Choroid plexus epithelial cell (primary cell): ENCODE measurements around the gene SCFD2.
"Not testable (repeated sequence)": the region's sequence is repeated elsewhere in the genome, so short reads cannot be mapped to it uniquely, and the experiment has no call there.

Experiments used
- DNase-seq: peaks from one replicate; pipeline ENCODE4 v3.0.0-alpha.2; 2010; ENCODE audit warnings: low read depth
- H3K4me3 ChIP-seq: 2 replicates; pipeline ENCODE4 v1.5.1; 2011; ENCODE audit warnings: low read depth, mild to moderate bottlenecking, control low read depth, low read length, moderate library complexity
- CTCF ChIP-seq: conservative IDR thresholded peaks from 2 replicates; pipeline ENCODE4 v1.5.1; 2011; ENCODE audit warnings: low read depth, mild to moderate bottlenecking, control low read depth, inconsistent platforms, low read length, moderate library complexity

SCFD2 gene

GRCh38 chr4:53234669-53235068 is 131.2 kb downstream of the SCFD2 start:
- DNase-seq, result no peak
- no peak for TF ChIP-seq CTCF

GRCh38 chr4:53234111-53234510 is 131.8 kb downstream of the SCFD2 start:
- DNase-seq, result no peak
- no peak overlapping the region for H3K4me3 ChIP-seq
- no peak for TF ChIP-seq CTCF

More at GRCh38 chr4:53234669-53235068, 131.2 kb downstream of the SCFD2 start:
- H3K4me3 ChIP-seq, result no peak overlapping the region

- no peak for TF ChIP-seq CTCF
Measured at GRCh38 chr4:53233114-53233795, 132.6 kb downstream of the SCFD2 start.

DNA sequence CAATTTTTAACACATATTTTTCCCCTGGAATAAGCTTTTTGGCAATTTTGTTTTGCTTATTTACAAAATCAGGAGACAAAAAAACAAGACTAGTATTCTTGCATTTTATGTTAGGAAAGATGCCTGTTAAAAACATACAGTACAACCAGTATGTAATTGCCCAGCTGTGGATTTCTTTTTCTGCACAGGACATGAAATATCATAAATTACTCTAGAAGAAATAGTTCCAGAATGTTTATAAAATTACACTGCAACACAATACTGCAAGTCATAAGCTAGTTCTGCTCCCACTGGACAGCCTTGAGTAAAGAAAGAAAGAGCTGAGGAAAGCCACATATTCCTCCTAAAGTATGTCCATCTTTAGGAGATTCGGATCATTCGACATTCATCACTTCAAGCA is 133.5 kb downstream of the SCFD2 start:
- DNase-seq, result no peak
- TF ChIP-seq CTCF, result no peak
- no peak overlapping the region for H3K4me3 ChIP-seq

More at GRCh38 chr4:53233114-53233795, 132.6 kb downstream of the SCFD2 start:
- DNase-seq, result peak; percentile 37
- no peak overlapping the region for H3K4me3 ChIP-seq

- TF ChIP-seq CTCF, result no peak
- no peak for DNase-seq
Measured at GRCh38 chr4:53228036-53228435, 137.8 kb downstream of the SCFD2 start.

DNA sequence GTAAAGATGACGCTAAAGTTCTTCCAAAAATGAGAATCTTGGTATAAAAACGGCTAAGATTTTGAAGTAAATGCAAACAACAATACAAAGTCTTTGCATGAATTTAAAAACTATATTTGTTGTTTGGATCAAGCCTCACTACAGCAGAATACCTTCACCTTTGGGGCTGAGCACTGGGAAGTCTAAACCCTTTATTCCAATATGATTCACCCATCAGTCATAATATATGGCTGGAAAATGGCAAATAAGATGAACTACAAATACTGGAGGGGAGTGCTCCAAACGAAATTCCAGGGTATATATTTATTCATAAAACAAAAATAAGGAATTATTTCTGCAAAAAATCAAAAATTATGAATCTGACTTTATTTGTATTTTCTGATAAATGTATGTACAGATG is 138.4 kb downstream of the SCFD2 start:
- DNase-seq, result no peak
- TF ChIP-seq CTCF, result no peak

More at GRCh38 chr4:53228036-53228435, 137.8 kb downstream of the SCFD2 start:
- no peak overlapping the region for H3K4me3 ChIP-seq

GRCh38 chr4:53221832-53222480 is 143.9 kb downstream of the SCFD2 start:
- TF ChIP-seq CTCF, result no peak
- H3K4me3 ChIP-seq, result no peak overlapping the region
- DNase-seq, result no peak

More for the DNA sequence above, 138.4 kb downstream of the SCFD2 start:
- H3K4me3 ChIP-seq, result no peak overlapping the region

DNA sequence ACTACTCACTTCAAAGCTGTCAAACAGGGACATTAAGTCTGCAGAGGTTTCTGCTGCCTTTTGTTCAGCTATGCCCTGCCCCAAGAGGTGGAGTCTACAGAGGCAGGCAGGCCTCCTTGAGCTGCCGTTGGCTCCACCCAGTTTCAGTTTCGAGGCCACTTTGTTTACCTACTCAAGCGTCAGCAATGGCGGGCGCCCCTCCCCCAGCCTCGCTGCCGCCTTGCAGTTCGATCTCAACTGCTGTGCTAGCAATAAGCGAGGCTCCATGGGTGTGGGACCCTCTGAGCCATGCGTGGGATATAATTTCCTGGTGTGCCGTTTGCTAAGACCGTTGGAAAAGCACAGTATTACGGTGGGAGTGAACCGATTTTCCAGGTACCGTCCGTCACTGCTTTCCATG is 146.7 kb downstream of the SCFD2 start:
- not testable (repeated sequence) for DNase-seq

More for the DNA sequence above, 146.7 kb downstream of the SCFD2 start:
- not testable (repeated sequence) for H3K4me3 ChIP-seq
